Lung (tissue), 12 donors: Measurements from ENCODE around the gene SMPDL3A. TPM values are rescaled to one million over a fixed set of nuclear protein-coding genes. Genes with fewer than 3 reads are reported as not detected.

Experiments
- ATAC-seq: fragments of 200-7000 bp; cut with Tn5 transposase; one replicate; pipeline ENCODE4 v1.9.1; 2020; ENCODE audit warnings: moderate number of reproducible peaks; ENCODE audit not compliant: insufficient read depth, low FRiP score
- DNase-seq, 3 donors: peaks; one replicate each; pipeline ENCODE4 v3.0.0-alpha.2; 2013 to 2017
- H3K27ac ChIP-seq, 2 donors: one replicate each; pipeline ENCODE4 v1.5.1; 2013; ENCODE audit warnings: mild to moderate bottlenecking in 2 of 2, moderate library complexity in 2 of 2, control low read depth in 1 of 2, inconsistent platforms in 1 of 2, low read depth in 1 of 2, low read length in 1 of 2
- H3K27me3 ChIP-seq, 3 donors: one replicate each; pipeline ENCODE4 v1.5.1; 2013; ENCODE audit warnings: low read length in 2 of 3; ENCODE audit not compliant: control insufficient read depth in 3 of 3, insufficient read depth in 3 of 3
- H3K36me3 ChIP-seq, 4 donors: one replicate each; pipeline ENCODE4 v1.5.1; 2013; ENCODE audit warnings: low read length in 4 of 4, mild to moderate bottlenecking in 1 of 4, moderate library complexity in 1 of 4; ENCODE audit not compliant: control insufficient read depth in 4 of 4, insufficient read depth in 4 of 4
- H3K4me1 ChIP-seq, 5 donors: one replicate each; pipeline ENCODE4 v1.5.1; 2013; ENCODE audit warnings: low read length in 5 of 5, mild to moderate bottlenecking in 2 of 5, moderate library complexity in 1 of 5; ENCODE audit not compliant: control insufficient read depth in 5 of 5, insufficient read depth in 5 of 5
- H3K4me3 ChIP-seq: one replicate; pipeline ENCODE4 v1.5.1; 2013; ENCODE audit warnings: mild to moderate bottlenecking, control low read depth, moderate library complexity
- H3K9ac ChIP-seq, 2 donors: one replicate each; pipeline ENCODE4 v1.5.1; 2013; ENCODE audit warnings: low read length in 2 of 2, control low read depth in 1 of 2; ENCODE audit not compliant: insufficient read depth in 1 of 2
- H3K9me3 ChIP-seq, 4 donors: one replicate each; pipeline ENCODE4 v1.5.1; 2013; ENCODE audit warnings: low read length in 3 of 4, mild to moderate bottlenecking in 1 of 4, moderate library complexity in 1 of 4; ENCODE audit not compliant: control insufficient read depth in 4 of 4, insufficient read depth in 3 of 4
- CTCF ChIP-seq: IDR thresholded peaks from 2 replicates; pipeline ENCODE4 v1.5.1; 2012; ENCODE audit warnings: mild to moderate bottlenecking; ENCODE audit errors: control extremely low read depth, extremely low read depth
- WGBS, 2 donors: extraction: QIAGEN DNeasy Blood & Tissue Kit; methylation state at CpG; one replicate each; pipeline ENCODE4 v1.1.7; 2013; 5-methylcytosine and 5-hydroxymethylcytosine counted together
- polyA plus RNA-seq, 2 donors: library from polyadenylated mRNA; stranded (reverse); fragments of 200-250 nt; gene quantifications; one replicate each; pipeline ENCODE4 v1.2.1, GENCODE V29; 2013
- total RNA-seq, 2 donors: library from RNA; depleted of rRNA in 1 of 2; stranded (reverse); fragments of >200 nt in 1 of 2; gene quantifications; one replicate each; pipeline ENCODE4 v1.2.1, GENCODE V29; 2014 to 2021
- donor health status: control.
- donor health status: control.
- donor health status: Bipolar disorder and iron deficiency.
- donor health status: healthy.
- donor health status: DM: yes; HTN: yes; CAD: no.

SMPDL3A gene
- total and polyA plus RNA-seq, 4 donors, result 14.0 to 55.2 (median 30.0) TPM

GRCh38 chr6:122775975-122776374, 13.1 kb upstream of the SMPDL3A start:
- Histone ChIP-seq H3K4me1 (peaks cover 0 to 10% (median 0%) of the 10 kb centered on the region in 5 donors), H3K9ac (no peak overlapping the region), H3K4me3 (no peak overlapping the region), H3K27me3 (no peaks in the 10 kb centered on the region), H3K27ac (no peak overlapping the region), H3K9me3 (no peaks in the 10 kb centered on the region), H3K36me3 (no peaks in the 10 kb centered on the region)
- TF ChIP-seq CTCF, result no peak
- DNase-seq, result no peak
- no peak for ATAC-seq

GRCh38 chr6:122778302-122778701, 10.8 kb upstream of the SMPDL3A start:
- H3K27ac ChIP-seq, result no peak overlapping the region
- WGBS, 2 donors, result 96% methylated on average over 5 of the region's 5 CpGs

GRCh38 chr6:122778985-122779661, 9.9 kb upstream of the SMPDL3A start:
- no peak overlapping the region for H3K27ac ChIP-seq
- DNase-seq (peak; percentile 26 to 60 (median 45)), ATAC-seq (no peak)
- no peaks in the 10 kb centered on the region for H3K27me3 ChIP-seq
- no peak overlapping the region for H3K9ac ChIP-seq
- no peak for TF ChIP-seq CTCF
- H3K36me3 ChIP-seq, result no peaks in the 10 kb centered on the region
- WGBS, 2 donors, result 66 to 68% methylated on average over 13 of the region's 13 CpGs
- H3K4me3 ChIP-seq, result no peak overlapping the region
- no peaks in the 10 kb centered on the region for H3K9me3 ChIP-seq
- peaks cover 0 to 8% (median 0%) of the 10 kb centered on the region in 5 donors for H3K4me1 ChIP-seq

More at GRCh38 chr6:122778302-122778701, 10.8 kb upstream of the SMPDL3A start:
- DNase-seq (no peak), ATAC-seq (no peak)
- no peaks in the 10 kb centered on the region for H3K27me3 ChIP-seq
- no peak overlapping the region for H3K9ac ChIP-seq
- no peak for TF ChIP-seq CTCF
- H3K9me3 ChIP-seq, result no peaks in the 10 kb centered on the region
- no peak overlapping the region for H3K4me3 ChIP-seq
- H3K4me1 ChIP-seq, result peaks cover 0 to 8% (median 0%) of the 10 kb centered on the region in 5 donors
- H3K36me3 ChIP-seq, result no peaks in the 10 kb centered on the region

GRCh38 chr6:122779667-122780066, 9.4 kb upstream of the SMPDL3A start, which contains the start of gene FABP7:
Gene FABP7, plus strand, starts transcription at chr6:122779716. Its CDS starts 79 bp downstream, at chr6:122779795.
- WGBS, 2 donors, result 71 to 82% methylated on average over 3 of the region's 3 CpGs
- no peak for ATAC-seq
- no peak for TF ChIP-seq CTCF
- no peak for DNase-seq
- no peak within 1 kb of the TSS for H3K27ac ChIP-seq
- no peaks in the 10 kb centered on the region for H3K9me3 ChIP-seq
- H3K4me3 ChIP-seq, result no peak within 1 kb of the TSS
- no peaks in the 10 kb centered on the region for H3K36me3 ChIP-seq
- no peak within 1 kb of the TSS for H3K9ac ChIP-seq
- peaks cover 0 to 8% (median 0%) of the 10 kb centered on the region in 5 donors for H3K4me1 ChIP-seq
- H3K27me3 ChIP-seq, result no peaks in the 10 kb centered on the region
